ENCODE results near the gene LMAN1L.

LMAN1L gene

GRCh38 chr15:74868059-74868458 lies 55.4 kb downstream of the LMAN1L start:
- H3K9ac ChIP-seq (ENCODE audit: low read depth, low read length) = no peak overlapping the region
- H3K4me3 ChIP-seq (ENCODE audit: low read length) = no peak overlapping the region
- H3K27ac ChIP-seq (ENCODE audit: low read depth, low read length) = no peak overlapping the region
- 97% methylated on average over 6 of the region's 6 CpGs for WGBS
- H3K36me3 ChIP-seq (ENCODE audit: insufficient read depth, low read length) = peaks cover 10% of the 10 kb centered on the region
- H3K27me3 ChIP-seq (ENCODE audit: insufficient read depth, low read length) = no peaks in the 10 kb centered on the region
- H3K9me3 ChIP-seq (ENCODE audit: insufficient read depth, low read depth, low read length) = 0 out of 2 replicates have a peak, but pooled peaks cover 3% of the 10 kb centered on the region
- H3K4me1 ChIP-seq (ENCODE audit: insufficient read depth, low read length) = peaks cover 14% of the 10 kb centered on the region; the same call in 1 of the 2 replicates

- Histone ChIP-seq H3K4me1 (ENCODE audit: insufficient read depth, low read length) (peaks cover 14% of the 10 kb centered on the region; the same call in 1 of the 2 replicates), H3K9me3 (ENCODE audit: insufficient read depth, low read depth, low read length) (0 out of 2 replicates have a peak, but pooled peaks cover 3% of the 10 kb centered on the region), H3K36me3 (ENCODE audit: insufficient read depth, low read length) (peaks cover 10% of the 10 kb centered on the region), H3K27me3 (ENCODE audit: insufficient read depth, low read length) (no peaks in the 10 kb centered on the region), H3K27ac (ENCODE audit: low read depth, low read length) (no peak overlapping the region), H3K4me3 (ENCODE audit: low read length) (no peak overlapping the region), H3K9ac (ENCODE audit: low read depth, low read length) (no peak overlapping the region)
Observed at GRCh38 chr15:74869372-74869725, 56.7 kb downstream of the LMAN1L start.

GRCh38 chr15:74869726-74870407 lies 57.2 kb downstream of the LMAN1L start:
- H3K27me3 ChIP-seq (ENCODE audit: insufficient read depth, low read length) = no peaks in the 10 kb centered on the region
- H3K36me3 ChIP-seq (ENCODE audit: insufficient read depth, low read length) = peaks cover 10% of the 10 kb centered on the region
- WGBS = 86% methylated on average over 6 of the region's 6 CpGs
- no peak overlapping the region for H3K27ac ChIP-seq (ENCODE audit: low read depth, low read length)
- 0 out of 2 replicates have a peak, but pooled peaks cover 3% of the 10 kb centered on the region for H3K9me3 ChIP-seq (ENCODE audit: insufficient read depth, low read depth, low read length)
- no peak overlapping the region for H3K9ac ChIP-seq (ENCODE audit: low read depth, low read length)
- H3K4me1 ChIP-seq (ENCODE audit: insufficient read depth, low read length) = peaks cover 14% of the 10 kb centered on the region; the same call in 1 of the 2 replicates
- H3K4me3 ChIP-seq (ENCODE audit: low read length) = no peak overlapping the region

GRCh38 chr15:74870436-74871215 lies 58.0 kb downstream of the LMAN1L start:
- H3K27me3 ChIP-seq (ENCODE audit: insufficient read depth, low read length) = no peaks in the 10 kb centered on the region
- H3K9me3 ChIP-seq (ENCODE audit: insufficient read depth, low read depth, low read length) = 0 out of 2 replicates have a peak, but pooled peaks cover 3% of the 10 kb centered on the region
- peak overlapping the region; percentile 2; the same call in 1 of the 2 replicates for H3K27ac ChIP-seq (ENCODE audit: low read depth, low read length)
- peaks cover 14% of the 10 kb centered on the region; the same call in 1 of the 2 replicates for H3K4me1 ChIP-seq (ENCODE audit: insufficient read depth, low read length)
- H3K9ac ChIP-seq (ENCODE audit: low read depth, low read length) = no peak overlapping the region
- H3K36me3 ChIP-seq (ENCODE audit: insufficient read depth, low read length) = peaks cover 10% of the 10 kb centered on the region
- no peak overlapping the region for H3K4me3 ChIP-seq (ENCODE audit: low read length)
- WGBS = 35% methylated on average over 6 of the region's 6 CpGs

GRCh38 chr15:74872702-74873035 lies 60.0 kb downstream of the LMAN1L start:
- H3K4me3 ChIP-seq (ENCODE audit: low read length) = peak overlapping the region; percentile 93
- 0 out of 2 replicates have a peak, but pooled peaks cover 3% of the 10 kb centered on the region for H3K9me3 ChIP-seq (ENCODE audit: insufficient read depth, low read depth, low read length)
- WGBS = under 1% methylated on average over 11 of the region's 11 CpGs
- H3K36me3 ChIP-seq (ENCODE audit: insufficient read depth, low read length) = peaks cover 7% of the 10 kb centered on the region
- no peaks in the 10 kb centered on the region for H3K27me3 ChIP-seq (ENCODE audit: insufficient read depth, low read length)
- H3K27ac ChIP-seq (ENCODE audit: low read depth, low read length) = peak overlapping the region; percentile 88; the same call in 1 of the 2 replicates
- peak overlapping the region; percentile 92; the same call in 1 of the 2 replicates for H3K9ac ChIP-seq (ENCODE audit: low read depth, low read length)
- H3K4me1 ChIP-seq (ENCODE audit: insufficient read depth, low read length) = peaks cover 9% of the 10 kb centered on the region; the same call in 1 of the 2 replicates

GRCh38 chr15:74873036-74873755 lies 60.6 kb downstream of the LMAN1L start, which contains the start of gene SCAMP2:
SCAMP2 (minus strand) TSS chr15:74873365; CDS start chr15:74873255, 110 bp downstream.
- 1% methylated on average over 42 of the region's 52 CpGs for WGBS
- no peaks in the 10 kb centered on the region for H3K27me3 ChIP-seq (ENCODE audit: insufficient read depth, low read length)

GRCh38 chr15:74873756-74874424 lies 61.3 kb downstream of the LMAN1L start:
- Histone ChIP-seq H3K27ac (ENCODE audit: low read depth, low read length) (peak overlapping the region; percentile 38; the same call in 1 of the 2 replicates), H3K27me3 (ENCODE audit: insufficient read depth, low read length) (no peaks in the 10 kb centered on the region), H3K9ac (ENCODE audit: low read depth, low read length) (0 out of 2 replicates have a peak overlapping the region, but pooled peaks have one; percentile 8), H3K4me3 (ENCODE audit: low read length) (peak overlapping the region; percentile 93), H3K9me3 (ENCODE audit: insufficient read depth, low read depth, low read length) (no peaks in the 10 kb centered on the region), H3K4me1 (ENCODE audit: insufficient read depth, low read length) (peaks cover 9% of the 10 kb centered on the region; the same call in 1 of the 2 replicates), H3K36me3 (ENCODE audit: insufficient read depth, low read length) (no peaks in the 10 kb centered on the region; the same call in 1 of the 2 replicates)
- WGBS = 29% methylated on average over 15 of the region's 16 CpGs

More at GRCh38 chr15:74873036-74873755, 60.6 kb downstream of the LMAN1L start, which contains the start of gene SCAMP2:
- Histone ChIP-seq H3K4me1 (ENCODE audit: insufficient read depth, low read length) (peaks cover 9% of the 10 kb centered on the region; the same call in 1 of the 2 replicates), H3K9me3 (ENCODE audit: insufficient read depth, low read depth, low read length) (0 out of 2 replicates have a peak, but pooled peaks cover under 1% of the 10 kb centered on the region), H3K27ac (ENCODE audit: low read depth, low read length) (peak within 1 kb of the TSS; percentile 88), H3K36me3 (ENCODE audit: insufficient read depth, low read length) (peaks cover 2% of the 10 kb centered on the region), H3K4me3 (ENCODE audit: low read length) (peak within 1 kb of the TSS; percentile 93), H3K9ac (ENCODE audit: low read depth, low read length) (peak within 1 kb of the TSS; percentile 92)
